Uterus (tissue), 4 donors: Measurements from ENCODE around the gene PAMR1. TPM values are rescaled to one million over a fixed set of nuclear protein-coding genes. Genes with fewer than 3 reads are reported as not detected.

ENCODE experiments used
- DNase-seq, 2 donors: peaks; one replicate each; pipeline ENCODE4 v3.0.0-alpha.2; 2019 to 2020
- H3K27ac ChIP-seq, 2 donors: fragments of 200-600 bp; sonication (generic); 1 replicate in 1 of 2; 2 replicates in 1 of 2; pipeline ENCODE4 v1.5.1; 2016 to 2018
- H3K27me3 ChIP-seq, 2 donors: fragments of 200-600 bp; sonication (generic); one replicate each; pipeline ENCODE4 v1.5.1; 2018 to 2019; ENCODE audit warnings: control low read depth in 1 of 2
- H3K36me3 ChIP-seq, 2 donors: fragments of 200-600 bp; sonication (generic); one replicate each; pipeline ENCODE4 v1.5.1; 2019; ENCODE audit warnings: control low read depth in 1 of 2
- H3K4me1 ChIP-seq, 2 donors: fragments of 200-600 bp; sonication (generic); one replicate each; pipeline ENCODE4 v1.5.1; 2018 to 2019; ENCODE audit warnings: control low read depth in 1 of 2
- H3K4me3 ChIP-seq, 2 donors: fragments of 200-600 bp; sonication (generic); 1 replicate in 1 of 2; 2 replicates in 1 of 2; pipeline ENCODE4 v1.5.1; 2018 to 2019; ENCODE audit warnings: mild to moderate bottlenecking in 1 of 2
- H3K9me3 ChIP-seq, 2 donors: fragments of 200-600 bp; sonication (generic); one replicate each; pipeline ENCODE4 v1.5.1; 2019; ENCODE audit warnings: control low read depth in 1 of 2
- POLR2A ChIP-seq, 2 donors: fragments of 450-650 bp; IDR thresholded peaks; one replicate each; pipeline ENCODE4 v1.6.1; 2016; ENCODE audit warnings: antibody characterized with exemption in 2 of 2, mild to moderate bottlenecking in 1 of 2, moderate library complexity in 1 of 2
- intact Hi-C: fragments of 100-400 bp; cut with DNase I; formaldehyde crosslinking; loops from one replicate; pipeline ENCODE4 v1.15.1; 2023; ENCODE audit warnings: low total_unique reads
- total RNA-seq, 4 donors: library from RNA; depleted of rRNA in 3 of 4; stranded (reverse); fragments of >200 nt in 3 of 4; gene quantifications; one replicate each; pipeline versions ENCODE4 v1.1.0 to v1.2.4, GENCODE V29; 2014 to 2023
- TF ChIP-seq, protein P1 (sequence below), 4 experiments: fragments of 200-600 bp in 2 of 4; fragments of 450-650 bp in 2 of 4; sonication (generic) in 2 of 4; IDR thresholded peaks; one replicate each; pipeline ENCODE4 v1.5.1; 2016 to 2019; ENCODE audit warnings: antibody characterized with exemption in 4 of 4, mild to moderate bottlenecking in 2 of 4, moderate library complexity in 1 of 4
- donor health status: DM: yes; HTN: yes; CAD: no.

The PAMR1 gene
- total RNA-seq, 4 donors from 2014 or later, result 26.8 to 172 (median 53.6) TPM

DNA sequence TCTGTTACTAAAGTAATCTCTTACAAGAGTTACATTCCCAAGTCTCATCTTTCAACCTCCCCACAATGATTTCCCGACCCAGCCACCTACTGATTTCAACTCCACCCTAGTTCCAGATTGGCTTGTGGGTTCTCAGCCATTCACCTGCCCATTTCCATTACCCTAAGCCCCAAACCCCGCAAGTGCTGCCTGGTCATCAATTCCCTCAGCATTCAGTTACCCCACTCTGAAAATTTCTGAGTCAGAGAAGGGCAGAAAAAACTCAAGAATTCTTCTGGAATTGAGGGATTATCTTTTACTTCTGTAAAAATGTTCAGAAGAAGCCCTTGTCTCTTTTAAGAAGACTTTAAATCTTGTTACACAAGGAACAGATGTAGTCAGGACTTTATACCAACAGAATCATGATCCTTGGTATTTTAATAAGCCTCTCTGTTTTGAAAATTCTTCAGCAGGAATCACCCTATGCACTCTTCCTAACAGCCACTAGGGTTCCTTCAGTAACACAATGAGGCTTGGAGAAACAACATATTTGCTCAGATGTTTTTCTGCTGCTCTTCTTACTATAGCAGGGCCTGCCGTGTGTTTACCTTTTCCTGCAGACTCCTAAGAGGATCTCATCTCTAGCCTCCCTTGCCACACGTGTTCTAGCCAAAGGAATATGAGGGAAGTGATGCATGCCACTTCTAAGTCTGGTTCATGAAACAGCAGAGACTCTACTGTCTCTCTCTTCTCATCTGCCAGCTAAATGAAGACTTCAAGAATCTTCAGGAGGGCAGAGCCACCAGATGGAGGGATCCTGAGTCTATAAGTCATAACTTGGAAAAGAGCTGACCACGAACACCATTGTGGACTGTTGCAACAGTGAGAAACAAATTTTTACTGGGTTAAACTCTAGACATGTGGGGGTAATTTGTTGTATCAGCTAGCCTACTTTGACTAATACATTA, 29.3 kb upstream of the PAMR1 start:
- H3K4me1 ChIP-seq, result no peaks in the 10 kb centered on the region
- no peak for DNase-seq
- TF ChIP-seq, protein P1, sequence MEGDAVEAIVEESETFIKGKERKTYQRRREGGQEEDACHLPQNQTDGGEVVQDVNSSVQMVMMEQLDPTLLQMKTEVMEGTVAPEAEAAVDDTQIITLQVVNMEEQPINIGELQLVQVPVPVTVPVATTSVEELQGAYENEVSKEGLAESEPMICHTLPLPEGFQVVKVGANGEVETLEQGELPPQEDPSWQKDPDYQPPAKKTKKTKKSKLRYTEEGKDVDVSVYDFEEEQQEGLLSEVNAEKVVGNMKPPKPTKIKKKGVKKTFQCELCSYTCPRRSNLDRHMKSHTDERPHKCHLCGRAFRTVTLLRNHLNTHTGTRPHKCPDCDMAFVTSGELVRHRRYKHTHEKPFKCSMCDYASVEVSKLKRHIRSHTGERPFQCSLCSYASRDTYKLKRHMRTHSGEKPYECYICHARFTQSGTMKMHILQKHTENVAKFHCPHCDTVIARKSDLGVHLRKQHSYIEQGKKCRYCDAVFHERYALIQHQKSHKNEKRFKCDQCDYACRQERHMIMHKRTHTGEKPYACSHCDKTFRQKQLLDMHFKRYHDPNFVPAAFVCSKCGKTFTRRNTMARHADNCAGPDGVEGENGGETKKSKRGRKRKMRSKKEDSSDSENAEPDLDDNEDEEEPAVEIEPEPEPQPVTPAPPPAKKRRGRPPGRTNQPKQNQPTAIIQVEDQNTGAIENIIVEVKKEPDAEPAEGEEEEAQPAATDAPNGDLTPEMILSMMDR (IDR thresholded peaks at IDR 0.05), result peak in 1 of 4 experiments; percentile 18
- no peak for TF ChIP-seq POLR2A (IDR thresholded peaks at IDR 0.05)
- H3K9me3 ChIP-seq, result no peaks in the 10 kb centered on the region
- H3K27me3 ChIP-seq, result no peaks in the 10 kb centered on the region
- H3K27ac ChIP-seq, result no peak overlapping the region
- intact Hi-C loops, result no loop called here
- no peaks in the 10 kb centered on the region for H3K36me3 ChIP-seq
- H3K4me3 ChIP-seq, result no peak overlapping the region

- Histone ChIP-seq H3K36me3 (no peaks in the 10 kb centered on the region), H3K4me3 (no peak overlapping the region), H3K9me3 (no peaks in the 10 kb centered on the region), H3K27me3 (no peaks in the 10 kb centered on the region), H3K4me1 (no peaks in the 10 kb centered on the region), H3K27ac (no peak overlapping the region)
- DNase-seq, result no peak
- TF ChIP-seq POLR2A (IDR thresholded peaks at IDR 0.05), result no peak
- TF ChIP-seq, protein P1 (IDR thresholded peaks at IDR 0.05), result no peak
- intact Hi-C loops, result no loop called here
These were observed 28.4 kb upstream of the PAMR1 start for GRCh38 chr11:35553831-35554230.

DNA sequence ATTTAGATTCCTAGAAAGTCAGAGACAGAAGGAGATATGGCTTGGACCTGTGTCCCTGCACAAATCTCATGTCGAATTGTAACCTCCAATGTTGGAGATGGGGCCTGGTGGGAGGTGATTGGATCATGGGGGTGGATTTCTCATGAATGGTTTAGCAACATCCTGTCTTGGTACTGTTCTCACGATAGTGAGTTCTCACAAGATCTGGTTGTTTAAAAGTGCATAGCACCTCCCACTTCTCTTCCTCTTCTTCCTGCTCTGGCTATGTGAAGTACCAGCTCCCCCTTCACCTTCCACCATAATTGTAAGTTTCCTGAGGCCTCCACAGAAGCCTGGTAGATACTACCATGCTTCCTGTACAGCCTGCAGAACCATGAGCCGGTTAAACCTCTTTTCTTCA, 27.6 kb upstream of the PAMR1 start:
- H3K9me3 ChIP-seq, result no peaks in the 10 kb centered on the region

DNA sequence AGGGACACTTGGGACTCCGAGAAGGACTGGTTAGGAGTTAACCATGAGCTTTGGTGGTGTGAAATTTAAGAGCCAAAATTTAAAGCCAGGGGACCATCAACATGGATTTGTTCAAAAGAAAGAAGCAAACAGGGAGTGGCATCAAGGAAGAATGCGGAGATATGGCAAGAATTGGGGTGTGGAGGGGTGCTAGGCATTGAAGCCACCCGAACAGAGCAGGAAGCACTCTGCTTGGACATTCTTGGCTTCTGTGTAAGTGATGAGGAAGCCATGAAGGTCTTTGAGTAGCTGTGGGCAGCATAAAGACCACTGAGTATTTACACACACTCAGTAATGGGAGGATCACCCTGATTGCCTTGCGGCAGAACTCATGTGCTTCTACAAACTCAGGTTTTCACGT, 27.2 kb upstream of the PAMR1 start:
- intact Hi-C loops, result no loop called here

More for the DNA sequence above, 27.6 kb upstream of the PAMR1 start:
- no peak for DNase-seq
- TF ChIP-seq POLR2A (IDR thresholded peaks at IDR 0.05), result no peak
- Histone ChIP-seq H3K27ac (no peak overlapping the region), H3K4me3 (no peak overlapping the region), H3K4me1 (no peaks in the 10 kb centered on the region), H3K36me3 (no peaks in the 10 kb centered on the region), H3K27me3 (no peaks in the 10 kb centered on the region)
- intact Hi-C loops, result no loop called here

GRCh38 chr11:35550374-35551036, 25.1 kb upstream of the PAMR1 start:
- TF ChIP-seq, protein P1 (IDR thresholded peaks at IDR 0.05), result no peak
- TF ChIP-seq POLR2A (IDR thresholded peaks at IDR 0.05), result no peak
- Histone ChIP-seq H3K27ac (no peak overlapping the region), H3K4me1 (no peaks in the 10 kb centered on the region), H3K9me3 (no peaks in the 10 kb centered on the region), H3K4me3 (no peak overlapping the region), H3K36me3 (no peaks in the 10 kb centered on the region), H3K27me3 (no peaks in the 10 kb centered on the region)
- intact Hi-C loops, result no loop called here
- DNase-seq, result no peak

More for the DNA sequence above, 27.2 kb upstream of the PAMR1 start:
- TF ChIP-seq POLR2A (IDR thresholded peaks at IDR 0.05), result no peak
- TF ChIP-seq, protein P1 (IDR thresholded peaks at IDR 0.05), result no peak
- H3K4me1 ChIP-seq, result no peaks in the 10 kb centered on the region
- H3K27ac ChIP-seq, result no peak overlapping the region
- H3K4me3 ChIP-seq, result no peak overlapping the region
- no peaks in the 10 kb centered on the region for H3K9me3 ChIP-seq
- H3K27me3 ChIP-seq, result no peaks in the 10 kb centered on the region
- no peaks in the 10 kb centered on the region for H3K36me3 ChIP-seq
- DNase-seq, result no peak
